ENCODE results near the gene LYRM4. TPM values are rescaled to one million over a fixed set of nuclear protein-coding genes. Genes with fewer than 3 reads are reported as not detected.

LYRM4 gene
- total and polyA plus RNA-seq, 9 of the 15 experiments (the other 6 are each of a cell fraction or from before 2014, with no cell fraction given): 24.2 to 69.4 (median 41.8) TPM

- TF ChIP-seq UBTF (IDR thresholded peaks at IDR 0.05; ENCODE audit: borderline replicate concordance in 1 of 2, low read depth in 2 of 2, low read length in 2 of 2): 0 out of 4 replicates have a peak, but pooled peaks of 1 of the 2 experiments have one; percentile 20
- no peak for TF ChIP-seq RBBP5 (IDR thresholded peaks at IDR 0.05; ENCODE audit: borderline replicate concordance, insufficient read depth, low read length, poor library complexity, severe bottlenecking)
- no peak for TF ChIP-seq PBX2 (CRISPR knock-in tag; IDR thresholded peaks at IDR 0.05; ENCODE audit: low read depth)
- TF ChIP-seq PBX2 (tag; conservative IDR thresholded peaks at IDR 0.05; ENCODE audit: low read depth): no peak
- no peak for TF ChIP-seq HMGN3 (IDR thresholded peaks at IDR 0.05; ENCODE audit: borderline replicate concordance, extremely low read depth, insufficient read length, low read depth, low read length)
Observed at GRCh38 chr6:5083813-5084359, 176.9 kb downstream of the LYRM4 start (continued).

All from K562 (cell line).